NK-92 treated with Interleukin-12 subunit alpha and Interleukin-12 subunit beta, amount 100 ng/mL, for 24 hours (cell line): ENCODE data around the gene CRIM1.

Source experiments
- DNase-seq: peaks from one replicate; lab custom pipeline; 2025; lab: John Stamatoyannopoulos, UW

CRIM1 gene

GRCh38 chr2:36455788-36456187, 100.2 kb downstream of the CRIM1 start:
- DNase-seq: no peak

GRCh38 chr2:36456227-36457175, 100.9 kb downstream of the CRIM1 start:
- no peak for DNase-seq

- no peak for DNase-seq
Measured at GRCh38 chr2:36458106-36458505, 102.5 kb downstream of the CRIM1 start.

- no peak for DNase-seq
Measured at GRCh38 chr2:36459725-36460137, 104.2 kb downstream of the CRIM1 start.

- no peak for DNase-seq
Measured at GRCh38 chr2:36461039-36461681, 105.6 kb downstream of the CRIM1 start.

- DNase-seq: no peak
Measured at GRCh38 chr2:36462311-36462935, 106.8 kb downstream of the CRIM1 start.

GRCh38 chr2:36463365-36463764, 107.8 kb downstream of the CRIM1 start:
- DNase-seq: no peak

GRCh38 chr2:36464006-36464721, 108.6 kb downstream of the CRIM1 start:
- no peak for DNase-seq

GRCh38 chr2:36466135-36466534, 110.6 kb downstream of the CRIM1 start:
- no peak for DNase-seq

- no peak for DNase-seq
Measured at GRCh38 chr2:36468463-36469105, 113.0 kb downstream of the CRIM1 start.

- no peak for DNase-seq
Measured at GRCh38 chr2:36469106-36469477, 113.5 kb downstream of the CRIM1 start.

- DNase-seq: no peak
Measured at GRCh38 chr2:36469710-36470109, 114.1 kb downstream of the CRIM1 start.

- DNase-seq: no peak
Measured at GRCh38 chr2:36473230-36473629, 117.7 kb downstream of the CRIM1 start.

- no peak for DNase-seq
Measured at GRCh38 chr2:36476411-36476810, 120.8 kb downstream of the CRIM1 start.

GRCh38 chr2:36477315-36477714, 121.7 kb downstream of the CRIM1 start:
- DNase-seq: no peak

- no peak for DNase-seq
Measured at GRCh38 chr2:36477746-36478145, 122.2 kb downstream of the CRIM1 start.

- DNase-seq: no peak
Measured at GRCh38 chr2:36478332-36478738, 122.8 kb downstream of the CRIM1 start.

GRCh38 chr2:36478999-36479398, 123.4 kb downstream of the CRIM1 start:
- no peak for DNase-seq

GRCh38 chr2:36479406-36479805, 123.8 kb downstream of the CRIM1 start:
- no peak for DNase-seq

- DNase-seq: no peak
Measured at GRCh38 chr2:36480028-36480427, 124.5 kb downstream of the CRIM1 start.

GRCh38 chr2:36480636-36481035, 125.1 kb downstream of the CRIM1 start:
- no peak for DNase-seq

GRCh38 chr2:36481709-36482108, 126.1 kb downstream of the CRIM1 start:
- DNase-seq: no peak
